Body of pancreas (tissue), 4 donors: ENCODE results near the gene ATP1A3. TPM values are rescaled to one million over a fixed set of nuclear protein-coding genes. Genes with fewer than 3 reads are reported as not detected.

Experiments
- ATAC-seq: fragments of 150-250 bp; one replicate; pipeline ENCODE4 v1.9.1; 2016
- DNase-seq, 4 donors: peaks; one replicate each; pipeline ENCODE4 v3.0.0-alpha.2; 2019
- H3K27ac ChIP-seq, 4 donors: fragments of 200-600 bp; sonication (generic); 1 replicate in 3 of 4; 2 replicates in 1 of 4; pipeline versions ENCODE4 v1.5.1 to v1.6.1; 2016 to 2019; ENCODE audit warnings: mild to moderate bottlenecking in 1 of 4, mixed read lengths in 1 of 4, moderate library complexity in 1 of 4
- H3K27me3 ChIP-seq, 2 donors: fragments of 200-600 bp; sonication (generic); one replicate each; pipeline ENCODE4 v1.6.0; 2016; ENCODE audit warnings: mild to moderate bottlenecking in 1 of 2
- H3K36me3 ChIP-seq, 2 donors: fragments of 200-600 bp; sonication (generic); replicated peaks in 1 of 2; 2 replicates each; pipeline ENCODE4 v1.5.1; 2016; ENCODE audit warnings: low read depth in 2 of 2; ENCODE audit not compliant: insufficient read depth in 1 of 2
- H3K4me1 ChIP-seq: fragments of 200-600 bp; sonication (generic); one replicate; pipeline ENCODE4 v1.6.0; 2016
- H3K4me3 ChIP-seq, 2 donors: fragments of 200-600 bp; sonication (generic); 1 replicate in 1 of 2; 2 replicates in 1 of 2; pipeline ENCODE4 v1.5.1; 2016 to 2019
- H3K9me3 ChIP-seq, 3 donors: fragments of 200-600 bp; sonication (generic); 1 replicate in 2 of 3; 2 replicates in 1 of 3; pipeline ENCODE4 v1.5.1; 2016
- POLR2A ChIP-seq, 3 donors: fragments of 450-650 bp; IDR thresholded peaks; one replicate each; pipeline ENCODE4 v1.6.1; 2016; ENCODE audit warnings: antibody characterized with exemption in 3 of 3, mild to moderate bottlenecking in 2 of 3
- whole genome bisulfite sequencing, 2 donors: methylation state at CpG; one replicate each; pipeline ENCODE4 v1.1.5; 2017; 5-methylcytosine and 5-hydroxymethylcytosine counted together
- intact Hi-C: fragments of 100-400 bp; cut with DNase I; formaldehyde crosslinking; loops from one replicate; pipeline ENCODE4 v1.15.1; 2023
- total RNA-seq, 2 donors: library from RNA; depleted of rRNA; stranded (reverse); fragments of >200 nt; gene quantifications; one replicate each; pipeline ENCODE4 v1.1.0, GENCODE V29; 2016
- TF ChIP-seq, protein P1 (sequence below), 7 experiments: fragments of 450-650 bp in 4 of 7; fragments of 200-600 bp in 3 of 7; sonication (generic) in 3 of 7; IDR thresholded peaks; one replicate each; pipeline ENCODE4 v1.5.1; 2016 to 2019; ENCODE audit warnings: antibody characterized with exemption in 7 of 7

The ATP1A3 gene
- total RNA-seq, 2 donors from 2014 or later: 0.26 TPM; not detected in 1

DNA sequence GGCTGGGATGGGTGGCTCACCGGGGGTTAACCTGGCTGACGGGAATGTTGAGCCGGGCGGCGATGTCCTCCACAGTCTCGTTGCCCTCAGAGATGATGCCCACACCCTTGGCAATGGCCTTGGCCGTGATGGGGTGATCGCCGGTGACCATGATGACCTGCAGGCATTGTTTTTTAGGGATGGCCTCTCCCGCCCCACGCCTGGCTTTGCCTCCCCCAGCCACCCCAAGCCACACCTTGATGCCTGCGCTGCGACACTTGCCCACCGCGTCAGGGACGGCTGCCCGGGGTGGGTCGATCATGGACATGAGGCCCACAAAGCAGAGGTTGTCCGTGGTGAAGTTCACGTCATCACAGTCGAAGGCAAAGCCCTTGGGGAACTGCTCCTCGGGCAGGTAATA lies 16.1 kb downstream of the ATP1A3 start:
- Histone ChIP-seq H3K4me3 (no peak overlapping the region), H3K36me3 (no peaks in the 10 kb centered on the region), H3K4me1 (no peaks in the 10 kb centered on the region), H3K9me3 (no peaks in the 10 kb centered on the region), H3K27me3 (no peaks in the 10 kb centered on the region), H3K27ac (no peak overlapping the region)
- ATAC-seq: no peak
- intact Hi-C loops: no loop called here
- DNase-seq: no peak
- WGBS, 2 donors: 41 to 75% methylated on average over 9 to 22 of the region's 22 CpGs
- TF ChIP-seq, protein P1, sequence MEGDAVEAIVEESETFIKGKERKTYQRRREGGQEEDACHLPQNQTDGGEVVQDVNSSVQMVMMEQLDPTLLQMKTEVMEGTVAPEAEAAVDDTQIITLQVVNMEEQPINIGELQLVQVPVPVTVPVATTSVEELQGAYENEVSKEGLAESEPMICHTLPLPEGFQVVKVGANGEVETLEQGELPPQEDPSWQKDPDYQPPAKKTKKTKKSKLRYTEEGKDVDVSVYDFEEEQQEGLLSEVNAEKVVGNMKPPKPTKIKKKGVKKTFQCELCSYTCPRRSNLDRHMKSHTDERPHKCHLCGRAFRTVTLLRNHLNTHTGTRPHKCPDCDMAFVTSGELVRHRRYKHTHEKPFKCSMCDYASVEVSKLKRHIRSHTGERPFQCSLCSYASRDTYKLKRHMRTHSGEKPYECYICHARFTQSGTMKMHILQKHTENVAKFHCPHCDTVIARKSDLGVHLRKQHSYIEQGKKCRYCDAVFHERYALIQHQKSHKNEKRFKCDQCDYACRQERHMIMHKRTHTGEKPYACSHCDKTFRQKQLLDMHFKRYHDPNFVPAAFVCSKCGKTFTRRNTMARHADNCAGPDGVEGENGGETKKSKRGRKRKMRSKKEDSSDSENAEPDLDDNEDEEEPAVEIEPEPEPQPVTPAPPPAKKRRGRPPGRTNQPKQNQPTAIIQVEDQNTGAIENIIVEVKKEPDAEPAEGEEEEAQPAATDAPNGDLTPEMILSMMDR (IDR thresholded peaks at IDR 0.05): no peak
- no peak for TF ChIP-seq POLR2A (IDR thresholded peaks at IDR 0.05)

DNA sequence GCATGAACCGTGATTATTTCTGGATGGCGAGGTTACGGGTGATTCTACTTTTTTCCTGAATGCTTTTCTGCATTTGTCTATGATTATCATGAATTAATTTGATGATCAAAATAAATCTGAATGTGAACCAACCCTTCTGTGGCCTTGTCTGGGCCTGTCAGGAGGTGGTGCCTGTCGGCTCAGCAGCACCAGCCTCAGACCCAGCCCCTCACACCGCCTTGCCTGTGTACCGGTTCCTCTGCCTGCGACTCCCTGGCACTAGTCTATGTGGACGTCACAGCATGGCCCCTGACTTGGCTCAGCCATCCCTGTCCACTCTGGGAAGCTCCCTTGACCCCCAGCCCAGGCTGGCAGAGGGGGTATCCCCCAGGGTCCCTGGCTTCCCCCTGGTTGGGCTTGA lies 19.4 kb downstream of the ATP1A3 start:
- Histone ChIP-seq H3K9me3 (no peaks in the 10 kb centered on the region), H3K27ac (no peak overlapping the region), H3K4me3 (no peak overlapping the region), H3K36me3 (no peaks in the 10 kb centered on the region), H3K27me3 (no peaks in the 10 kb centered on the region), H3K4me1 (no peaks in the 10 kb centered on the region)
- intact Hi-C loops: no loop called here
- 67% methylated on average over 8 of the region's 8 CpGs for WGBS, 2 donors
- DNase-seq (no peak), ATAC-seq (no peak)
- TF ChIP-seq, protein P1 (IDR thresholded peaks at IDR 0.05): no peak
- no peak for TF ChIP-seq POLR2A (IDR thresholded peaks at IDR 0.05)

DNA sequence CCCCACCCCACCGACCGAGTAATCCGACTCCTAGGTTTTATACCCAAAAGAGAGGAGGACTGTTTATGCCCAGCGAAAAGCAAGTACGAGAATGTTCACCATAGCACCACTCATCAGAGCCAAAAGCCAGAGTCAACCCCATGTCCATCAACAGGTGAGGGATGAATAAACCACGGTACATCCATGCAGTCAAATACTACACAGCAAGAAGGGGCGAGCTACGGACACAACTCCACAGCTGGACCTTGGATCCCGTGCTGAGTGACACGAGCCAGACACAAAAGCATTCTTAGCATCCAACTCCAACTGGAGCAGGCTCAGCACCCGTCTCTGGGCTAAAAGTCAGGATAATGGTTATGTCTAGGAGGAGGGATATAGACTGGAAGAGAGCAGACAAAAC lies 22.7 kb downstream of the ATP1A3 start:
- Histone ChIP-seq H3K4me1 (no peaks in the 10 kb centered on the region), H3K36me3 (no peaks in the 10 kb centered on the region), H3K9me3 (no peaks in the 10 kb centered on the region), H3K4me3 (no peak overlapping the region), H3K27me3 (no peaks in the 10 kb centered on the region), H3K27ac (no peak overlapping the region)
- no peak for TF ChIP-seq POLR2A (IDR thresholded peaks at IDR 0.05)
- TF ChIP-seq, protein P1 (IDR thresholded peaks at IDR 0.05): no peak
- intact Hi-C loops: no loop called here
- ATAC-seq: no peak
- 72 to 74% methylated on average over 11 of the region's 11 CpGs for WGBS, 2 donors
- DNase-seq: no peak

DNA sequence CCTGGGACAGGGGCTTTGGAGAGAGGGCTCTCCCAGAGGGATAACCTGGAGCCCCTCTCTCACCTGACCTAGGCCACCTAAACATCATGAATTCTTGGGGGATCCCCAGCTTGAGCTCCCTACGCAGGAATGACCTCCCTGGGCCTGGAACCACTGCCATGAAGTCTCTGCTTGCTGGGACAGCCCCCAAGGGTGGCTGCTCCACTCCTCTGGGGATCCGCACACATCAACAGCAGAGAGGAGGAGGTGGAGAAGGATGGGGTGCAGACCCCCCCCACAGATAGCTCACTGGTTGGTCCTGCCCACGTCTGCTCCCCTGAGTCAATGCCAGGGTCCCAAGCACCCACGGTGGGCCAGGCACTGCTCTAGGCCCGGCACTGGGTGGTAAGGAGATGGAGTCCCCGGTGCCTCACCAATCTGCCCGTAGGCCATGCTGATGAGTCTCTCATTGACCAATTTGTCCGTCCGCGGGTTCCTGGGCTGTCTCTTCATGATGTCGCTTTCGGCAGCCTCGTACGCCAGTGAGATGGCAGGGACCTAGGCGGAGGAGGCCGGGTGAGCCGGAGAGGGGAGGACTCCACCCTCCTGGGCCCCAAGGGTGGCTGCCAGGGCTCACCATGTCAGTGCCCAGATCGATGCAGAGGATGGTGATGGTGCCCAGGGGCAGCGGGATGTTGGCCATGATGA lies 24.1 kb downstream of the ATP1A3 start:
- Histone ChIP-seq H3K36me3 (no peaks in the 10 kb centered on the region), H3K27ac (no peak overlapping the region), H3K9me3 (no peaks in the 10 kb centered on the region), H3K27me3 (no peaks in the 10 kb centered on the region), H3K4me3 (no peak overlapping the region), H3K4me1 (no peaks in the 10 kb centered on the region)
- DNase-seq (no peak), ATAC-seq (no peak)
- no peak for TF ChIP-seq POLR2A (IDR thresholded peaks at IDR 0.05)
- TF ChIP-seq, protein P1 (IDR thresholded peaks at IDR 0.05): no peak
- WGBS, 2 donors: 20 to 84% methylated on average over 1 to 16 of the region's 19 CpGs
- intact Hi-C loops: no loop called here
